Stimulated activated CD8-positive, alpha-beta memory T cell treated with anti-CD3 and anti-CD28 coated beads, Interleukin-15, amount 100 ng/mL, for 24 hours (primary cell): ENCODE measurements around the gene CSH1.
"Not testable (repeated sequence)": the region's sequence is repeated elsewhere in the genome, so short reads cannot be mapped to it uniquely, and the experiment has no call there.

Experiments used
- DNase-seq: peaks from one replicate; pipeline ENCODE4 v3.0.0-alpha.2; 2020; ENCODE audit warnings: low read depth

CSH1 gene

DNA sequence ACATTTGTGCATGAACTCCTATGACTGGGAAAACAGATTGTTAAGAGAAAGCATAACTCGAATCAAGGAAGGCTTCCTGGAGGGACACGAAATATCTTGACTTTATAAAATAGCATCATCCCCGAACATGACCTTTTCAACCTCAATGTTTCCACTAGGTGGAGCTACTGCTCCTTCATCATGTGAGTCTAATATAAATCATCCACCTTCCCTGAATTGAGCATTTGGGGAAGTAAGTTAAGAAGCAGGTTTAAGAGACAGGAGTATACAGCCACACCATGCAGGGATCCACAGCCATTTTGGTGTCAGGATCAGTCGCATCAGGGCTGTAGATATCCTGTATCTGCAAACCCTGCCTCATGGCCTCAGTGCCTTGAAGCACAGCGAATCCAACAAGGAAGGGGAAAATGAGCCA lies 7.4 kb upstream of the CSH1 start:
- DNase-seq: not testable (repeated sequence)

DNA sequence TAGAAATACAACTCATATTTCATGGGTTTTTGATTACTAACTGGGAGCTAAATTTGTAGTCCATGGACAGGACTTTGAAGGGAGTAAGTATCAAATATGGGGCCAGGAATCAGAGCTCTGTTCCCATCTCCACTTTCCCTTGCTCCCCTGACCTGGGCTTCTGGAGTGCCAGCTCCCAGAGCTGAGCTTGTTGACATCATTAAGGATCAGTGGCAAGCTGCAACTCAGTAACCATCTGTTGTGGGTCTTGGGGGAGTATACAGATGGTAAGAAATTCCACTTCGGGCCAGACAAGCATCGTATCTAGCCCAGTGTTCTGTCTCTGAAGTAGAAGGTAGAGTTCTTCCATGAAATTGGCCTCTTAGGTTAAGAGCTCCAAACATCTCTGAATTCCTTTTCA lies 5.6 kb upstream of the CSH1 start:
- DNase-seq: not testable (repeated sequence)

DNA sequence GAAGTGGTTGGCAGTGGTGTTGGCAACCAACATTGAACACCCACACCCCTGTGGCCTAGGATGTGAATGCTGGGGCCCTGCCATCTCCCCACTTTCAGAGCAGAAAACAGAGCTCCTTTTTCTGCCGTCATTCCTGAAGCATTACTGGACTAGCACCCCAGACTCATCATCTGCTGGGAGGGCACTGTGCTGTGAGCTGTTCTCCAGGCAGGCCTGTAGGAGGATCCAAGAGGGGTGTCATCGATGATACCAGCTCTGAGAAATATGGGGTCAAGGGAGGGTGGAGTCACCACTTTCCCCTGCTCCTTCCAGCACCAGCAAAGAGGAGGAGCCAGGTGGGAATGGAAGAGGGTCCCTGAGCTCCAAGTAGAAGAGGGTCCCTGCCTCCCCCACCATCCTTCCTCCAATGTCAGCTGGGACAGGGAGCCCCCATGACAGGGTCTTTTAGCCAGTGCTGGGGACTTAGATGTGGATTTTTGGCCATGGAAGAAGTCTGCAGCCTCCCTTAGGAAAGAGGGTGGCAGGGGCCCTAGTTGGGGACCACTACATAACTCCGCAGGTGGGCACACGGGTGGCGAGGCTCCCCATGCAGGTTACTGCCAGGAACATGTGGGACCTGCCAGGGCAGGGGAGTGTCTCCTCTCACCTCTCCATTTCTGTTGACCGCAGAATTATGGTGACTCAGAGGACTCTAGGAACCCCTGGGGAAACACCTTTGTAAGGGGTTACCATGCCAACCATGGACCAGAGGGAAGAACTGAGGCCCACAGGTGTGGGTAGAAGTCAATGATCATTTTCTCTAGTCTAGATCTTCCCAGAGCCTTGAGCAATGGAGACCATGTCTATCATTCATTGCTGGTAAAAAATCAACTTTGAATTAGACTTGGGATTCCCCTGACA lies 2.8 kb upstream of the CSH1 start:
- DNase-seq: not testable (repeated sequence)

DNA sequence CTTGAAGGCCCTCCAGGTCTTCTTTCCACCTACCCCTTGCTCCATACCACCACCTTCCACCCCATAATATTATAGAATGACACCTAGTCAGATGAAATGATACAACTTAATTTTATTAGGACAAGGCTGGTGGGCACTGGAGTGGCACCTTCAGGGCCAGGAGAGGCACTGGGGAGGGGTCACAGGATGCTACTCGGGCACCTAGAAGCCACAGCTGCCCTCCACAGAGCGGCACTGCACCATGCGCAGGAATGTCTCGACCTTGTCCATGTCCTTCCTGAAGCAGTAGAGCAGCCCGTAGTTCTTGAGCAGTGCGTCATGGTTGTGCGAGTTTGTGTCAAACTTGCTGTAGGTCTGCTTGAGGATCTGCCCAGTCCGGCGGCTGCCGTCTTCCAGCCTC lies 1.6 kb downstream of the CSH1 start:
- not testable (repeated sequence) for DNase-seq

DNA sequence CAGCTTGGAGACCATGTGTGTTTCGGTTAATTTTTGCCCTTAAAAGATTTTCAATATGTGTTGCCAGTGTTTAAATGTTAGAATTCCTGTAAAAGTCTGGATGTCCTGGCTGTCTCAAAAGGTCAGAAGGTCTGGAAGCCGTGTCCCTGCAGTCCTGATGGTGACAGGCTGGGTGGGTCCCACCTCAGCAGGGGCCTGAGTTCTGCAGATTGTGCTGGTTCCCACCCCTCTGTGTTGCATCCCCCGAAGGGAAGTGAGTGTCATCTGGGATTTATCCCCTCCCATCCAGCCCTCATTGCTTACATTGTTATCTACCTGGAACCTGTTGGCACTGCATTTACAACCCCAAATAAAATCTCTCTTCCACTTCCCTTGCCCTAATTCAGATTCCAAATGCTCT lies 2.4 kb downstream of the CSH1 start:
- not testable (repeated sequence) for DNase-seq

DNA sequence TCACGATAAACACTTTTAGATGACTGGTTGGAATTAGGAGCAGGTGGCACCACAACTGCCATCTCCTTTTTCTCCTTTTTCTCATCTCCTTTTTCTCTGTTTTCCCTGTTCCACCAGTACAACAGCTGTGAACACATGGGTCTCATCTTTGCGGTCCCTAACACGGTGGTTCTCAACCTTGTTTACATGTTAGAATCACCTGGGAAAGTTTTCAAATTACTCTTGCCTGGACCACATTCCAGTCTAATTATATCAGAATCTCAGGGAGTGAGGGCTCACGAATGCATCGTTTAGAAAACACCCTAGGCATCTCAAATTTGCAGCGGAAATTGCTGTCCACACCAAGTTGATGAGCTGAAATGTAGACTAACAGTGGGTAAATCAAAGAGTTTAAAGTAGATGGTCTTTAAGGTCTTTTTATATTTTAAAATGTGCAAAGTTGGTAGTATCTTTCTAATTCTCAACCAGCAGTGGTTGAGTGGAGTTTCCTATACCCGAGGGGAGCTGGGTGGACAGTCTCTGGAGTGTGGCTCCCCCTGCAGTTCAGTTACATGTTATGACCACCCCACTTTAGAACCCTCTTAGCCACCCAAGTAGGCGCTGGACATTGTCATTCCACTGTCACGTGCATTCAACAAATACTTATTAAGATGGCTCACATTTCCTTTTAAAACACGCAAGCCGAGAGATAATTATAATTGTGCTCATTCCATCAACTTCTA lies 3.9 kb downstream of the CSH1 start:
- DNase-seq: not testable (repeated sequence)

DNA sequence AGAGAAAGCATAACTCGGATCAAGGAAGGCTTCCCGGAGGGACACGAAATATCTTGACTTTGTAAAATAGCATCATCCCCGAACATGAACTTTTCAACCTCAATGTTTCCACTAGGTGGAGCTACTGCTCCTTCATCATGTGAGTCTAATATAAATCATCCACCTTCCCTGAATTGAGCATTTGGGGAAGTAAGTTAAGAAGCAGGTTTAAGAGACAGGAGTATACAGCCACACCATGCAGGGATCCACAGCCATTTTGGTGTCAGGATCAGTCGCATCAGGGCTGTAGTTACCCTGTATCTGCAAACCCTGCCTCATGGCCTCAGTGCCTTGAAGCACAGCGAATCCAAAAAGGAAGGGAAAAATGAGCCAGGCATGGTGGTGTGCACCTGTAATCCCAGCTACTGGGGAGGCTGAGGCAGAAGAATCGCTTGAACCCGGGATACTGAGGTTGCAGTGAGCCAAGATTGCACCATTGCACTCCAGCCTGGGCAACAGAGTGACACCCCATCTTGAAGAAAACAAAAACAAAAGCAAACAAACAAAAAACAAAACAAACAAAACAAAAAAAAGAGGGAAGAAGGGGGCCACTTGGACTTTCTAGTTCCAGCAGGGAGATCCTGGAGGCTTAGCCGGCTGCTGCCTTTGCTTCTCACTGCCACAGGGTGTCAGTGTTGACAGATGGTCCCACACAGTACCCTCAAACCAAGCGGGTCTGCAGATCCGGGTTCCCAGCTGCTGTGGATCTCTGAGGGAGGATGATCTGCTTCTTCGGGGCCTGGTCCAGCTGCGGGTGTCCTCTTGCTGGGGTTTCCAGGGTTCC lies 7.1 kb downstream of the CSH1 start:
- not testable (repeated sequence) for DNase-seq

DNA sequence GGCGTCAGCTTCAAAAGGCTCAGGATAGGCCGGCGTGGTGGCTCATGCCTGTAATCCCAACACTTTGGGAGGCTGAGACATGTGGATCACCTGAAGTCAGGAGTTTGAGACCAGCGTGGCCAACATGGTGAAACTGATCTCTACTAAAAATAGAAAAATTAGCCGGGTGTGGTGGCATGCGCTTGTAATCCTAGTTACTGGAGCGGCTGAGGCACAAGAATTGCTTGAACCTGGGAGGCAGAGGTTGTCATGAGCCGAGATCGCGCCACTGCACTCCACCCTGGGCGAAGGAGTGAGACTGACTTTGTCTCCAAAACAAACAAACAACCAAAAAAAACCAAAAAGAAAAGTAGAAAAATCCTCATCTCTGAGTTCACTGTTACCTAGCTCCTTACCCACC lies 11.3 kb downstream of the CSH1 start:
- not testable (repeated sequence) for DNase-seq

DNA sequence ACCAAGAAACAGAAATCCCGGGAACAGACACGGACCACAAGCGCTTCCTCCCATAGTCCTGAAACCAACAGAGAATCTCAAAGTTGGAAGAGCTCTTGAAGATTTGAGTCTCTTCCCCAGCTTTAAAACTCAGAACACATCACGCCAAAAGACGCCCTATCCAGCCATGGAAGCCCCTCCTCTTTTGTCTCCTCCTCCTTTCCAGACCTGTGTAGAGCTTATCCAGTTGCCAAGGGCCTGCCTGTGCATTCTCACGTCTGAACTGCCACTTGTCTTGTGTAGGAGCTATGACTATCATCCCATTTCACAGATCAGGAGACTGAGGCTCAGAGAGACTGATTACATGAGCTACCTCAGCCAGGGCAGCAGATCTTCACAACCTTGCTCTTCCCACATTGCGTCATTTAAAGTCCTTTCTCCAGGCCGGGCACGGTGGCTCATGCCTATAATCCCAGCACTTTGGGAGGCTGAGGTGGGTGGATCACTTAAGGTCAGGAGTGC lies 13.7 kb downstream of the CSH1 start:
- DNase-seq: not testable (repeated sequence)

DNA sequence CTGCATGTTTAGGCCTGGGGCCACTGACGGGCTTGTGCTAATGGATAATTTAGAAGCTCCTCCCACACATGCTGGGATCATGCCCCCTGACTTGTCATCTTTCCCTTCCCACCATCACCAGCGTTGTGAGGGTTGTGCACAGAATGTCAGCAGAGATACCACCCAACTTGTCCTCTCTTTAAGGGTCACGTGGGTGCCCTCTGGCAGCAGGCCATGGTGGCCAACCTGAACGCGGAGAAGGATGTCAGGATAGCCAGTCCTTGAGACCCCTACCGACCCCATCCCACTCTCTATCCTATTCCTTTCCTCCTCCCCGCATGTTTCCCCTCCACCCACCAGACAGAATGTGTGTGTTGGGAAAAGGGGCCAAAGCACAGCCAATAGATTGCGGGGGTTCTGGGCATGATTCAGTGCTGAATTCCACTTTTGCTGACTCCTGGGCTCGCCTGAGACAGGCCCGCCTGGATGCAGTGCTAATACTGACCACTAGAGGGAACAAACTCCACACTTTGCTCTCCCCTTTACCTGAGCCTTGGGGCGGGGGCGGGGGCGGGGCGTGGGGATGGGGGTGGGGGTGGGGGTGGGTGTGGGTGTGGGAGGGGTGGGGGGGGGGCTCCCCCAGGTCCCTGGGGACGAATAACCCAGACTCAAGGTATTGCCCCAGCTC lies 14.3 kb downstream of the CSH1 start, which contains the start of gene GH2:
Gene GH2, minus strand, starts transcription at position 10 of the 667 bp plus-strand sequence. CDS start 143 bp downstream, outside the sequence.
- peak; percentile 26 for DNase-seq

DNA sequence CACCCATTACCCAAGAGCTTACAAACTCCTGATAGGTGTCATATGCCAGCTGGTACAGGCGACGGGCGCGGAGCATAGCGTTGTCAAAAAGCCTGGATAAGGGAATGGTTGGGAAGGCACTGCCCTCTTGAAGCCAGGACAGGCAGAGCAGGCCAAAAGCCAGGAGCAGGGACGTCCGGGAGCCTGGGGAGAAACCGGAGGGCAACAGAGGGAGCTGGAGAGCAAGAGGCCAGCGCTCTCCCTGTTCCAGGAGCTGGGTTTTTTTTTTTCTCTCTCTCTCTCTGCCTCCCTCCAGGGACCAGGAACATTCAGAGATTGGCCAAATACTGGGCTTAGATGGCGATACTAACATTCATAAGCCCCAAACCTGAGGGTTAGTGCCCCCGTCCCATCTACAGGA lies 15.0 kb downstream of the CSH1 start:
- not testable (repeated sequence) for DNase-seq

DNA sequence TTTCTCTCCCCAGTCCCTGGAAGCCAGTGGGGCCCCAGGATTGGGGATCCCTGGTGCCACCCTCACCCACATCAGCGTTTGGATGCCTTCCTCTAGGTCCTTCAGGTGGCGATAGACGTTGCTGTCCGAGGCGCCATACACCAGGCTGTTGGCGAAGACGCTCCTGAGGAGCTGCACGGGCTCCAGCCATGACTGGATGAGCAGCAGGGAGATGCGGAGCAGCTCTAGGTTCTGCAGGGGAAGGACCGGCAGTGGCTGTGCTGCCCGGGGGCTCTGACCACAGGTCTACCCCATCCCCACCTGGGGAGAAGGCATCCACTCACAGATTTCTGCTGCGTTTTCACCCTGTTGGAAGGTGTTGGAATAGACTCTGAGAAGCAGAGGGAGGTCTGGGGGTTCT lies 15.7 kb downstream of the CSH1 start:
- no peak for DNase-seq

DNA sequence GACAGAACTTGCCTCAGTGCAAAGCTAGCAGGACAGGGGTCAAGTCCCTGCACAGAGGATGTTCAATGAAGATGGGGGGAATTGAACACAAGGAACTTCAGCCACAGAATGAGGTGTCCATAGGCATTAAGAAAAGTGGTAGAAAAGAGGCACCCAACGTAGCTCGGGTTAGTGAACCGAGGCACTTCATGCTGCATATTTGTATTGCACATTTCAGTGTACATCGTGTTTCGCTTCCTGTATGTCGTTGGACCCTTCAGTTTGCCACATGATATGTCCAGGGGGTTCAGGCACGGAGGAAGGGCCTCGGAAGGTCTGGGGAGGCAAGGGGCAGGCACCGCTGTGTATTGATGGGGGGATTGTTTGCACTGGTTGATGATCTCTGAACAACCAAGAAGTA lies 18.0 kb downstream of the CSH1 start:
- not testable (repeated sequence) for DNase-seq

DNA sequence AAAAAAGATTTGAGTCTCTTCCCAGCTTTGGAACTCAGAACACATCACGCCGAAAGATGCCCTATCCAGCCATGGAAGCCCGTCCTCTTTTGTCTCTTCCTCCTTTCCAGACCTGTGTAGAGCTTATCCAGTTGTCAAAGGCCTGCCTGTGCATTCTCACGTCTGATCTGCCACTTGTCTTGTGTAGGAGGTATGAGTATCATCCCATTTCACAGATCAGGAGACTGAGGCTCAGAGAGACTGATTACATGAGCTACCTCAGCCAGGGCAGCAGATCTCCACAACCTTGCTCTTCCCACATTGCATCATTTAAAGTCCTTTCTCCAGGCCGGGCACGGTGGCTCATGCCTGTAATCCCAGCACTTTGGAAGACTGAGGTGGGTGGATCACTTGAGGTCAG lies 21.7 kb downstream of the CSH1 start:
- not testable (repeated sequence) for DNase-seq

DNA sequence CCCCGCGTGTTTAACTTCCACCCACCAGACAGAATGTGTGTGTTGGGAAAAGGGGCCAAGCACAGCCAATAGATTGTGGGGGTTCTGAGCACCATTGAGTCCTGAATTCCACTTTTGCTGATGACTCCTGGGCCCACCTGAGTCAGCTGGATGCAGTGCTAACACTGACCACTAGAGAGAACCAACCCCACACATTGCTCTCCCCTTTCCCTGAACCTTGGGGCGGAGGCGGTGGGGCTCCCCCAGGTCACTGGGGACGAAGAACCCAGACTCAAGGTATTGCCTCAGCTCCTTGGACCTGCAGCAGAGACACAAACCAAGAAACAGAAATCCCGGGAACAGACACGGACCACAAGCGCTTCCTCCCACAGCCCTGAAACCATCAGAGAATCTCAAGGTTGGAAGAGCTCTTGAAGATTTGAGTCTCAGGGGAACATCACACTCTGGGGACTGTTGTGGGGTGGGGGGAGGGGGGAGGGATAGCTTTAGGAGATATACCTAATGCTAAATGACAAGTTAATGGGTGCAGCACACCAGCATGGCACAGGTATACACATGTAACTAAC lies 22.2 kb downstream of the CSH1 start:
- DNase-seq: not testable (repeated sequence)

DNA sequence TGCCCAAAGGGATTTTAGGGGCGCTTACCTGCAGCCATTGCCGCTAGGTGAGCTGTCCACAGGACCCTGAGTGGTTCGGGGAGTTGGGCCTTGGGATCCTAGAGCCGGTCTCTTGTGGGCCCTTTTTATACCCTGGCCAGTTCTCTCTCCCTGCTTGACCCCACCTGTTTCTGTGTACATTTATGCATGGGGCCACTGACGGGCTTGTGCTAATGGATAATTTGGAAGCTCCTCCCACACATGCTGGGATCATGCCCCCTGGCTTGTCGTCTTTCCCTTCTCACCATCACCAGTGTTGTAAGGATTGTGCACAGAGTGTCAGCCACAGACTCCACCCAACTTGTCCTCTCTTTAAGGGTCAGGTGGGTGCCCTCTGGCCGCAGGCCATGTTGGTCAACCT lies 22.8 kb downstream of the CSH1 start, which contains the start of gene CSH2:
Gene CSH2, minus strand, starts transcription at position 101 of the 400 bp plus-strand sequence. Its CDS starts 63 bp downstream, at position 38.
- not testable (repeated sequence) for DNase-seq

DNA sequence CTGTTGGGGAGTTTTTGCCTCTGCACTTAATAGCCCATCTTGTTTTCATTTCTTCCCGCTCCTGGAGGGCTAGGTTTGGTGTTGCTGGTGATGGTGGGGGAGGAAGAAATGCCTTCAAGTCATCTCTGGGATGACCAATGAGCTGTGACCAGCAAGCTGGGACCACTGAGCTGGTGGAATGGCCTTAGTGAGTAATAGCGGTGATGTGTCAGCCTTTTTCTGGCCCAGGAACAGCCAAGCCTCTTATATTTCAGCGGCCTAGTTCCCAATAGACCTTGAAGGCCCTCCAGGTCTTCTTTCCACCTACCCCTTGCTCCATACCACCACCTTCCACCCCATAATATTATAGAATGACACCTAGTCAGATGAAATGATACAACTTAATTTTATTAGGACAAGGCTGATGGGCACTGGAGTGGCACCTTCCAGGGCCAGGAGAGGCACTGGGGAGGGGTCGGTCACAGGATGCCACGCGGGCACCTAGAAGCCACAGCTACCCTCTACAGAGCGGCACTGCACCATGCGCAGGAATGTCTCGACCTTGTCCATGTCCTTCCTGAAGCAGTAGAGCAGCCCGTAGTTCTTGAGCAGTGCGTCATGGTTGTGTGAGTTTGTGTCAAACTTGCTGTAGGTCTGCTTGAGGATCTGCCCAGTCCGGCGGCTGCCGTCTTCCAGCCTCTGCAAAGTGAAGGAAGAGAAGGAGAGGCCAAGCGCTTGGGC lies 24.6 kb downstream of the CSH1 start:
- DNase-seq: not testable (repeated sequence)

DNA sequence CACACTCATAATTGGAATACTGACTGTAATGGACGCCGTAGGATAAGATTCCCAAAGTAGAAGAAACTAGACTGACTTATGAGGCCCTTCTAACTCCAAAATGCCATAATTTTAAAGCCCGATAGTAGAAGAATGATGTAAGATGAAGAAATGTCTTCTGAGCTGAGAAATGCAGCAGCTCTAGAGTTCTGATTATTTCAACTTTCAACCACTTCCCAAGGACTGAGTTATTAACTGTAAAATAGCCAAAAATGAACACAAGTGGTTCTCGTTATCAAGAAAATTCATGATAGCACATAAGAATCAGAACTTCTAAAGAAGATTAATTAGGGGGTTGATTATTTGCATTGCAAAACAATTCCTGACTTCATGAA lies 26.1 kb downstream of the CSH1 start:
- not testable (repeated sequence) for DNase-seq

DNA sequence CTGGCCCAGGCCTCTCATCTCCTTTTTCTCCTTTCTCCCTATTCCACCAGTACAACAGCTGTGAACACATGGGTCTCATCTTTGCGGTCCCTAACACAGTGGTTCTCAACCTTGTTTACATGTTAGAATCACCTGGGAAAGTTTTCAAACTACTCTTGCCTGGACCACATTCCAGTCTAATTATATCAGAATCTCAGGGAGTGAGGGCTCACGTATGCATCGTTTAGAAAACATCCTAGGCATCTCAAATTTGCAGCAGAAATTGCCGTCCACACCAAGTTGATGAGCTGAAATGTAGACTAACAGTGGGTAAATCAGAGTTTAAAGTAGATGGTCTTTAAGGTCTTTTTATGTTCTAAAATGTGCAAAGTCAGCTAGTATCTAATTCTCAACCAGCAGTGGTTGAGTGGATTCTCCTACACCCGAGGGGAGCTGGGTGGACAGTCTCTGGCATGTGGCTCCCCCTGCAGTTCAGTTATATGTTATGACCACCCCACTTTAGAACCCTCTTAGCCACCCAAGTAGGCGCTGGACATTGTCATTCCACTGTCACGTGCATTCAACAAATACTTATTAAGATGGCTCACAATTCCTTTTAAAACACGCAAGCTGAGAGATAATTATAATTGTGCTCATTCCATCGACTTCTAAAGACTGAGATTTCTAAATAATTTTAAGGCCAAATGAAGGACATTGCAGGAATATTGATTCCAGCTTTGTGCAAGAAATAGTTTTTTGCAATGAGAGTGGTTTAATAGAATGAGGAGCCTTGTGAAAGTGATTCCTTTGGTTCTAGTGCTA lies 26.7 kb downstream of the CSH1 start:
- not testable (repeated sequence) for DNase-seq
